WTC11 (cell line): ENCODE results near the gene ADAMTS12. TPM values are rescaled to one million over a fixed set of nuclear protein-coding genes. Genes with fewer than 3 reads are reported as not detected.

ENCODE experiments used
- ATAC-seq: fragments of 200-7000 bp; cut with Tn5 transposase; 2 replicates; pipeline ENCODE4 v1.10.0; 2021; ENCODE audit warnings: mild to moderate bottlenecking, moderate library complexity
- CTCF ChIA-PET: fragments of 300-600 bp; sonication (Branson Sonifier 250); formaldehyde crosslinking; loops from one replicate; lab custom pipeline; 2021; ENCODE audit warnings: antibody characterized with exemption; lab: Charles Lee
- POLR2A ChIA-PET: fragments of 350-600 bp; sonication (Branson Sonifier 250); formaldehyde crosslinking; loops from one replicate; lab custom pipeline; 2021; ENCODE audit warnings: antibody characterized with exemption; lab: Charles Lee
- DNase-seq: peaks from one replicate; pipeline ENCODE4 v3.0.0; 2021; ENCODE audit warnings: low spot score
- H3K27ac Mint-ChIP-seq: 2 replicates; pipeline ENCODE4 v1.8.0; 2021; ENCODE audit warnings: mixed read lengths
- H3K27me3 Mint-ChIP-seq: 2 replicates; pipeline ENCODE4 v1.8.0; 2021; ENCODE audit warnings: low read depth, mild to moderate bottlenecking, moderate library complexity, mixed read lengths
- H3K36me3 Mint-ChIP-seq: 2 replicates; pipeline ENCODE4 v1.8.0; 2021; ENCODE audit warnings: mixed read lengths
- H3K4me1 Mint-ChIP-seq: 2 replicates; pipeline ENCODE4 v1.8.0; 2022; ENCODE audit warnings: mixed read lengths
- H3K4me3 Mint-ChIP-seq: 2 replicates; pipeline ENCODE4 v1.8.0; 2021; ENCODE audit warnings: mild to moderate bottlenecking, moderate library complexity, mixed read lengths
- H3K9me3 Mint-ChIP-seq: 2 replicates; pipeline ENCODE4 v1.8.0; 2021; ENCODE audit warnings: mixed read lengths
- ATF3 ChIP-seq: sonication (generic); formaldehyde crosslinking; conservative IDR thresholded peaks from 2 replicates; pipeline ENCODE4 v1.8.1; 2022; ENCODE audit warnings: mild to moderate bottlenecking, missing genetic modification reagents
- GABPB1 ChIP-seq: sonication (generic); formaldehyde crosslinking; IDR thresholded peaks from 2 replicates; pipeline ENCODE4 v1.8.1; 2023; ENCODE audit warnings: mild to moderate bottlenecking, missing genetic modification reagents
- GRHL2 ChIP-seq: fragments of 250-450 bp; sonication (Bioruptor Pico); IDR thresholded peaks from 2 replicates; pipeline ENCODE4 v1.8.0; 2022; ENCODE audit warnings: mild to moderate bottlenecking, moderate library complexity; ENCODE audit not compliant: insufficient replicate concordance, severe bottlenecking
- HMGA2 ChIP-seq: fragments of 250-450 bp; sonication (Bioruptor Pico); IDR thresholded peaks from 2 replicates; pipeline ENCODE4 v1.4.0; 2021; ENCODE audit warnings: mild to moderate bottlenecking, moderate library complexity
- JAZF1 ChIP-seq: fragments of 250-450 bp; sonication (Bioruptor Pico); IDR thresholded peaks from 2 replicates; pipeline ENCODE4 v1.9.0; 2021; ENCODE audit warnings: moderate library complexity, mild to moderate bottlenecking, inconsistent platforms
- JUN ChIP-seq: sonication (generic); formaldehyde crosslinking; IDR thresholded peaks from 2 replicates; pipeline ENCODE4 v1.8.0; 2023; ENCODE audit warnings: mild to moderate bottlenecking, missing genetic modification reagents
- KAT7 ChIP-seq: sonication (generic); formaldehyde crosslinking; IDR thresholded peaks from 2 replicates; pipeline ENCODE4 v1.8.1; 2023; ENCODE audit warnings: missing genetic modification reagents, mild to moderate bottlenecking, borderline replicate concordance
- NFE2L1 ChIP-seq: sonication (generic); formaldehyde crosslinking; IDR thresholded peaks from 2 replicates; pipeline ENCODE4 v1.8.1; 2023; ENCODE audit warnings: missing genetic modification reagents
- PRRX2 ChIP-seq: fragments of 250-450 bp; sonication (Bioruptor Pico); IDR thresholded peaks from 2 replicates; pipeline ENCODE4 v1.8.0; 2021; ENCODE audit warnings: mild to moderate bottlenecking
- SMAD4 ChIP-seq: sonication (generic); formaldehyde crosslinking; IDR thresholded peaks from 2 replicates; pipeline ENCODE4 v1.8.0; 2022; ENCODE audit warnings: mild to moderate bottlenecking, missing genetic modification reagents
- STAT6 ChIP-seq: sonication (generic); formaldehyde crosslinking; conservative IDR thresholded peaks from 2 replicates; pipeline ENCODE4 v1.8.1; 2023; ENCODE audit warnings: mild to moderate bottlenecking, low read depth, missing genetic modification reagents, moderate library complexity
- USF1 ChIP-seq: sonication (generic); formaldehyde crosslinking; IDR thresholded peaks from 2 replicates; pipeline ENCODE4 v1.8.0; 2022; ENCODE audit warnings: mild to moderate bottlenecking, missing genetic modification reagents
- ZNF138 ChIP-seq: sonication (generic); formaldehyde crosslinking; conservative IDR thresholded peaks from 2 replicates; pipeline ENCODE4 v1.8.1; 2022; ENCODE audit warnings: mild to moderate bottlenecking, moderate library complexity, missing genetic modification reagents
- ZNF232 ChIP-seq: sonication (generic); formaldehyde crosslinking; IDR thresholded peaks from 2 replicates; pipeline ENCODE4 v1.8.0; 2022; ENCODE audit warnings: mild to moderate bottlenecking, missing genetic modification reagents
- ZNF317 ChIP-seq: sonication (generic); formaldehyde crosslinking; IDR thresholded peaks from 2 replicates; pipeline ENCODE4 v1.8.1; 2023; ENCODE audit warnings: low read depth, mild to moderate bottlenecking, moderate library complexity, missing genetic modification reagents, borderline replicate concordance
- ZNF423 ChIP-seq: fragments of 250-450 bp; sonication (Bioruptor Pico); IDR thresholded peaks from 2 replicates; pipeline ENCODE4 v2.1.2; 2022; ENCODE audit warnings: mild to moderate bottlenecking, moderate library complexity
- total RNA-seq: library from RNA; stranded (reverse); gene quantifications from 3 replicates; pipeline ENCODE4 v1.2.3, GENCODE V29; 2021
- TF ChIP-seq, protein P1 (sequence below): sonication (generic); formaldehyde crosslinking; IDR thresholded peaks from 2 replicates; pipeline ENCODE4 v1.8.0; 2022; ENCODE audit warnings: missing genetic modification reagents
- TF ChIP-seq, protein P2 (sequence below): sonication (generic); formaldehyde crosslinking; IDR thresholded peaks from 2 replicates; pipeline ENCODE4 v1.8.0; 2023; ENCODE audit warnings: mild to moderate bottlenecking, missing genetic modification reagents
- TF ChIP-seq, protein P3 (sequence below): fragments of 250-450 bp; sonication (Bioruptor Pico); IDR thresholded peaks from 2 replicates; pipeline ENCODE4 v1.9.0; 2021; ENCODE audit warnings: mild to moderate bottlenecking

Gene ADAMTS12
- total RNA-seq, 1 experiment from 2014 or later, result 13.5 TPM

DNA sequence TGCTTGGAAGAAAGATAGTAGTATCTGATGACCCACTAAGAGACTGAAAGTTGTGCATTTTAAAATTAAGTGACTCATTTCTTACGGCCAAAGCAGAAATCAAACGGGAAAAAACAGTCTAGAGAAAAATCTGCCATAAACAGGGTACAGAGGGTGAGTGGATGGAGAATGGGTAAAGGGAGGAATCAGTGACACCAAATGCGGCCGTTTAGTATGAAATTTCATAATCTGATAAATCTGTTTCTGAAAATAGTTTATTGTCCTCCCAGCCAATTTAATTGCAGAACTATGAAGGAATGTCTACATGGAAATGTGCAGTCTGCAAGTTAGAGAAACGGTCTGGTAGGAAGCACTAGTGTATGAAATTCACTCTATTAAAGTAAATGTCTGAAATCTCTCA is 39.5 kb downstream of the ADAMTS12 start:
- DNase-seq (no peak), ATAC-seq (no peak)
- Mint-ChIP-seq H3K9me3 (no peaks in the 10 kb centered on the region), H3K36me3 (no peaks in the 10 kb centered on the region), H3K27me3 (no peaks in the 10 kb centered on the region), H3K4me3 (no peak overlapping the region), H3K27ac (no peak overlapping the region), H3K4me1 (peaks cover 41% of the 10 kb centered on the region)
- CTCF ChIA-PET, result no interaction called here
- TF ChIP-seq, protein P1, sequence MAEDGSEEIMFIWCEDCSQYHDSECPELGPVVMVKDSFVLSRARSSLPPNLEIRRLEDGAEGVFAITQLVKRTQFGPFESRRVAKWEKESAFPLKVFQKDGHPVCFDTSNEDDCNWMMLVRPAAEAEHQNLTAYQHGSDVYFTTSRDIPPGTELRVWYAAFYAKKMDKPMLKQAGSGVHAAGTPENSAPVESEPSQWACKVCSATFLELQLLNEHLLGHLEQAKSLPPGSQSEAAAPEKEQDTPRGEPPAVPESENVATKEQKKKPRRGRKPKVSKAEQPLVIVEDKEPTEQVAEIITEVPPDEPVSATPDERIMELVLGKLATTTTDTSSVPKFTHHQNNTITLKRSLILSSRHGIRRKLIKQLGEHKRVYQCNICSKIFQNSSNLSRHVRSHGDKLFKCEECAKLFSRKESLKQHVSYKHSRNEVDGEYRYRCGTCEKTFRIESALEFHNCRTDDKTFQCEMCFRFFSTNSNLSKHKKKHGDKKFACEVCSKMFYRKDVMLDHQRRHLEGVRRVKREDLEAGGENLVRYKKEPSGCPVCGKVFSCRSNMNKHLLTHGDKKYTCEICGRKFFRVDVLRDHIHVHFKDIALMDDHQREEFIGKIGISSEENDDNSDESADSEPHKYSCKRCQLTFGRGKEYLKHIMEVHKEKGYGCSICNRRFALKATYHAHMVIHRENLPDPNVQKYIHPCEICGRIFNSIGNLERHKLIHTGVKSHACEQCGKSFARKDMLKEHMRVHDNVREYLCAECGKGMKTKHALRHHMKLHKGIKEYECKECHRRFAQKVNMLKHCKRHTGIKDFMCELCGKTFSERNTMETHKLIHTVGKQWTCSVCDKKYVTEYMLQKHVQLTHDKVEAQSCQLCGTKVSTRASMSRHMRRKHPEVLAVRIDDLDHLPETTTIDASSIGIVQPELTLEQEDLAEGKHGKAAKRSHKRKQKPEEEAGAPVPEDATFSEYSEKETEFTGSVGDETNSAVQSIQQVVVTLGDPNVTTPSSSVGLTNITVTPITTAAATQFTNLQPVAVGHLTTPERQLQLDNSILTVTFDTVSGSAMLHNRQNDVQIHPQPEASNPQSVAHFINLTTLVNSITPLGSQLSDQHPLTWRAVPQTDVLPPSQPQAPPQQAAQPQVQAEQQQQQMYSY (CRISPR knock-in tag), result no peak
- TF ChIP-seq, protein P2, sequence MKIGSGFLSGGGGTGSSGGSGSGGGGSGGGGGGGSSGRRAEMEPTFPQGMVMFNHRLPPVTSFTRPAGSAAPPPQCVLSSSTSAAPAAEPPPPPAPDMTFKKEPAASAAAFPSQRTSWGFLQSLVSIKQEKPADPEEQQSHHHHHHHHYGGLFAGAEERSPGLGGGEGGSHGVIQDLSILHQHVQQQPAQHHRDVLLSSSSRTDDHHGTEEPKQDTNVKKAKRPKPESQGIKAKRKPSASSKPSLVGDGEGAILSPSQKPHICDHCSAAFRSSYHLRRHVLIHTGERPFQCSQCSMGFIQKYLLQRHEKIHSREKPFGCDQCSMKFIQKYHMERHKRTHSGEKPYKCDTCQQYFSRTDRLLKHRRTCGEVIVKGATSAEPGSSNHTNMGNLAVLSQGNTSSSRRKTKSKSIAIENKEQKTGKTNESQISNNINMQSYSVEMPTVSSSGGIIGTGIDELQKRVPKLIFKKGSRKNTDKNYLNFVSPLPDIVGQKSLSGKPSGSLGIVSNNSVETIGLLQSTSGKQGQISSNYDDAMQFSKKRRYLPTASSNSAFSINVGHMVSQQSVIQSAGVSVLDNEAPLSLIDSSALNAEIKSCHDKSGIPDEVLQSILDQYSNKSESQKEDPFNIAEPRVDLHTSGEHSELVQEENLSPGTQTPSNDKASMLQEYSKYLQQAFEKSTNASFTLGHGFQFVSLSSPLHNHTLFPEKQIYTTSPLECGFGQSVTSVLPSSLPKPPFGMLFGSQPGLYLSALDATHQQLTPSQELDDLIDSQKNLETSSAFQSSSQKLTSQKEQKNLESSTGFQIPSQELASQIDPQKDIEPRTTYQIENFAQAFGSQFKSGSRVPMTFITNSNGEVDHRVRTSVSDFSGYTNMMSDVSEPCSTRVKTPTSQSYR, result no peak
- TF ChIP-seq PRRX2 (CRISPR knock-in tag), result no peak
- TF ChIP-seq, protein P3, sequence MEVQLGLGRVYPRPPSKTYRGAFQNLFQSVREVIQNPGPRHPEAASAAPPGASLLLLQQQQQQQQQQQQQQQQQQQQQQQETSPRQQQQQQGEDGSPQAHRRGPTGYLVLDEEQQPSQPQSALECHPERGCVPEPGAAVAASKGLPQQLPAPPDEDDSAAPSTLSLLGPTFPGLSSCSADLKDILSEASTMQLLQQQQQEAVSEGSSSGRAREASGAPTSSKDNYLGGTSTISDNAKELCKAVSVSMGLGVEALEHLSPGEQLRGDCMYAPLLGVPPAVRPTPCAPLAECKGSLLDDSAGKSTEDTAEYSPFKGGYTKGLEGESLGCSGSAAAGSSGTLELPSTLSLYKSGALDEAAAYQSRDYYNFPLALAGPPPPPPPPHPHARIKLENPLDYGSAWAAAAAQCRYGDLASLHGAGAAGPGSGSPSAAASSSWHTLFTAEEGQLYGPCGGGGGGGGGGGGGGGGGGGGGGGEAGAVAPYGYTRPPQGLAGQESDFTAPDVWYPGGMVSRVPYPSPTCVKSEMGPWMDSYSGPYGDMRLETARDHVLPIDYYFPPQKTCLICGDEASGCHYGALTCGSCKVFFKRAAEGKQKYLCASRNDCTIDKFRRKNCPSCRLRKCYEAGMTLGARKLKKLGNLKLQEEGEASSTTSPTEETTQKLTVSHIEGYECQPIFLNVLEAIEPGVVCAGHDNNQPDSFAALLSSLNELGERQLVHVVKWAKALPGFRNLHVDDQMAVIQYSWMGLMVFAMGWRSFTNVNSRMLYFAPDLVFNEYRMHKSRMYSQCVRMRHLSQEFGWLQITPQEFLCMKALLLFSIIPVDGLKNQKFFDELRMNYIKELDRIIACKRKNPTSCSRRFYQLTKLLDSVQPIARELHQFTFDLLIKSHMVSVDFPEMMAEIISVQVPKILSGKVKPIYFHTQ (CRISPR knock-in tag), result no peak
- POLR2A ChIA-PET, result no interaction called here

DNA sequence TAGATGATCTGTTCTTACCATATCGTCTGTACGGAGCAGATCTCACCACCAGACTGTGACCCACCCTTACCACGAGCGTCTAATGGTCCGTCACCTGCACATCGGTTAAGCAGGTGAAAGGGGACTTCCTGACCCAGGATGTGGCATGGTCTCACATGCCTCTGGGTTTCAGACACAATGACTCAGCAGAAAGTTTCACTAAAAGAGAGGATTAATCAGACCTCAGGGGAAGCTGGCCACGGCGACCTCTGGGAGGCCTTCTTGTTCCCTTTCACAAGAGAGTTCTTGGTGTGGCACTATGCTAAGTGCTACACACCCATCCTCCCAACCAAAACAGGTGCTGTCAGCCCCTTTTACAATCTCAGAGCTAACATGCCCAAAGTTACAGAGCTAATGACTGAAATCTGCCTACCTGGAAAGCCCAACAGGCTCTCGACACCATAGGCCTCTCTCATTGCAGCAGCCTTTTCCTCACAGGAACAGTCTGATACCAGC is 41.6 kb downstream of the ADAMTS12 start:
- CTCF ChIA-PET, result interaction anchor here (0.6 to 1.4 kb wide), 2 partner anchors 9 to 42 kb away, joined by 3 read pairs; partner anchors contain the start of gene ADAMTS12
- DNase-seq, result no peak
- Mint-ChIP-seq H3K9me3 (peaks cover 16% of the 10 kb centered on the region), H3K36me3 (peaks cover 11% of the 10 kb centered on the region), H3K27ac (peak overlapping the region; percentile 61), H3K4me1 (peaks cover 33% of the 10 kb centered on the region)
- TF ChIP-seq NFE2L1 (CRISPR knock-in tag) (peak; percentile 92), PRRX2 (CRISPR knock-in tag) (no peak), KAT7 (no peak), SMAD4 (CRISPR knock-in tag) (no peak)
- TF ChIP-seq, all 79 proteins: peak for 1
- no peak overlapping the region for H3K4me3 Mint-ChIP-seq
- no peaks in the 10 kb centered on the region for H3K27me3 Mint-ChIP-seq
- ATAC-seq, result peak; percentile 71
- POLR2A ChIA-PET, result no interaction called here

- H3K9me3 Mint-ChIP-seq, result peaks cover 30% of the 10 kb centered on the region
- H3K27me3 Mint-ChIP-seq, result no peaks in the 10 kb centered on the region
- H3K4me3 Mint-ChIP-seq, result no peak overlapping the region
- ChIA-PET CTCF (no interaction called here), POLR2A (no interaction called here)
- H3K36me3 Mint-ChIP-seq, result peaks cover 27% of the 10 kb centered on the region
- ATAC-seq (no peak), DNase-seq (no peak)
- no peak for TF ChIP-seq ZNF317
- no peak for TF ChIP-seq ZNF232 (CRISPR knock-in tag)
- no peak for TF ChIP-seq ZNF138 (CRISPR knock-in tag)
- TF ChIP-seq GABPB1 (CRISPR knock-in tag), result no peak
- TF ChIP-seq JAZF1 (CRISPR knock-in tag), result no peak
- TF ChIP-seq STAT6 (CRISPR knock-in tag), result no peak
- no peak for TF ChIP-seq JUN (CRISPR knock-in tag)
- TF ChIP-seq USF1, result no peak
- no peak for TF ChIP-seq HMGA2 (CRISPR knock-in tag)
- no peak for TF ChIP-seq ZNF423 (CRISPR knock-in tag)
- no peak for TF ChIP-seq ATF3
- no peak for TF ChIP-seq GRHL2 (CRISPR knock-in tag)
- H3K27ac Mint-ChIP-seq, result no peak overlapping the region
- peaks cover 17% of the 10 kb centered on the region for H3K4me1 Mint-ChIP-seq
Observed at GRCh38 chr5:33848554-33848953, 43.2 kb downstream of the ADAMTS12 start.
